A172 (cell line): ENCODE data around the gene ARID3B. TPM values are rescaled to one million over a fixed set of nuclear protein-coding genes. Genes with fewer than 3 reads are reported as not detected.

Source experiments
- DNase-seq: peaks from one replicate; pipeline ENCODE4 v3.0.0-alpha.2; 2015; ENCODE audit warnings: low spot score
- total RNA-seq: library from RNA; depleted of rRNA; stranded (reverse); fragments of >200 nt; shearing (Covaris generic); gene quantifications from 2 replicates; pipeline ENCODE4 v1.2.3, GENCODE V29; 2014; rRNA removed

The ARID3B gene
- total RNA-seq, 1 experiment from 2014 or later, result 1.7 TPM

GRCh38 chr15:74642348-74642733 is 101.3 kb downstream of the ARID3B start:
- no peak for DNase-seq

- DNase-seq, result no peak
Observed at GRCh38 chr15:74642734-74643664, 102.0 kb downstream of the ARID3B start.

GRCh38 chr15:74643665-74644204 is 102.7 kb downstream of the ARID3B start:
- DNase-seq, result no peak

GRCh38 chr15:74646480-74646879 is 105.5 kb downstream of the ARID3B start:
- no peak for DNase-seq

Other genes with a start within 250 kb of the ARID3B start
- gene CYP11A1, start 173.6 kb upstream of the ARID3B start, total RNA-seq, result 1.2 TPM in 1 of 2 replicates, not detected in the other
- gene SEMA7A, start 107.3 kb upstream of the ARID3B start, total RNA-seq, result 12.6 and 14.3 TPM in 2 replicates
- gene UBL7, start 80.1 kb upstream of the ARID3B start, total RNA-seq, result 102 and 137 TPM in 2 replicates
- 31.9 and 40.0 TPM in 2 replicates for gene CLK3, start 74.6 kb downstream of the ARID3B start, total RNA-seq
- gene EDC3, start 154.8 kb downstream of the ARID3B start, total RNA-seq, result 5.8 and 7.1 TPM in 2 replicates
- 0.17 and 0.22 TPM in 2 replicates for gene CYP1A1, start 184.3 kb downstream of the ARID3B start, total RNA-seq
- gene CYP1A2, start 207.6 kb downstream of the ARID3B start, total RNA-seq, result not detected in 2 replicates
- gene CSK, start 240.9 kb downstream of the ARID3B start, total RNA-seq, result 28.3 and 29.8 TPM in 2 replicates